ENCODE measurements around the gene UBL7.
A peak's percentile ranks its signal among the peaks of the same experiment; 100 is the strongest.

UBL7 gene

DNA sequence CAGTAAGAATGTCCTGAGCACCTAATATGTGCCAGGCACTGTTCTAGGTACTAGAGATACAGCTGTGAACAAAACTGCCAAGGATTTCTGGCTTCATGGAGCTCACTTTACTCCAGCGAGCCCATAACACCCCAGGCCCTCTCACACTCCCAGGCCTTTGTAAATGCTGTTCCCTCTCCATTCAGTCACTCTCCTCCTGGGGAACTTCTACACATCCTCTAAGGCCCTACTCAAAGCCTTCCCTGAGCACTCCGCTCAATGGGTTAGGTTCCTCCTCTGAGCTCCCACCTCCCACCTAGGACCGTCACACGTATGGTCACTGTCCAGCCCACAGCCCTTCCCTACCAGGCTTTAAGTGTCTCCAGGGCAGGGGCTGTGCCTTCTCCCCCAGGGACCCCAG lies 54.4 kb downstream of the UBL7 start:
- no peak for DNase-seq

DNA sequence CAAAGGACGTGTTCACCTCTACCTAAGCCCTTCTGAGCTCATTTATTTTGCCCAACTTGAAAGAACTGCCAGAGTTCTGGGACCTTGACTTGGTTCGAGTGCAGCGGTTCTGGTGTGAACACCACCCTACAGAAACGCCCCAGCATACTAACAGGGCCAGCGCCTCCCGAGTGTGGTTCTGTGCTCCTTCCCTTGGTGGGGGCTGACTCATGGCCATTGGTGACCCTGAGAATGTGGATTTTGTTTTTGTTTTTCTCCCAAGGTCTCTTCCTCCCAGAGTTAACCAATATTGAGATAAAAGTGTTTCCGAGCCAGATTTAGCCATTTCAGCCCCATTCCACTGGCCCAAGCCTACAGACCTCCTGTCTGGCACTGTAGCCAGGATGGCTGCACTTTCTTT lies 55.1 kb downstream of the UBL7 start:
- no peak for DNase-seq

DNA sequence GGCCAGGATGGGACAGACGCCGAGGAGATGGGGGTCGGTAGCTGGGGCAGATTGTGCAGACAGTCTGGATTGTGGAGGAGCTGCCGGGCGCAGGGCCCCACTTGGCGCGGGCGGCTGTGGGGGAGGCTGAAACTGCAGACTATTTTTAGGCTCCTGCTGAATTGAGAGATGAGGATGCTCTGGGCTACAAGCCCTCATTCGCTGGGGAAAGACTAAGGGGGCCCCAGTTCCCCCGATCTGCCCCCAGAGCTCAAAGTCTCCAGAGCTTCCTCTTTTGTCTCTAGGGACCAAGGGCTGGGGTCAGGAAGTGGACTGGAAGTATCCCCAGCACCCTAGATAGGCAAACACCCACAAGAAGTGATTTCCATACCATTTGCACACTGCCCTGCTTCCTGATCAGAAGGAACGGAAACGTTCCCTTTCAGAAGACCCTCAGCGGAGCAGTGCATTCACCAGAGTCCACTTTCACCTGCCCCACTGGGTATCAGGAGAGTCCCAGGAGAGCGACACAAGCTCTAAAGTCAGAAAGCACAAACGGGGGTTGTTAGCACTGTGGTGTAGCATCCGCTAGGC lies 56.9 kb downstream of the UBL7 start:
- no peak for DNase-seq

DNA sequence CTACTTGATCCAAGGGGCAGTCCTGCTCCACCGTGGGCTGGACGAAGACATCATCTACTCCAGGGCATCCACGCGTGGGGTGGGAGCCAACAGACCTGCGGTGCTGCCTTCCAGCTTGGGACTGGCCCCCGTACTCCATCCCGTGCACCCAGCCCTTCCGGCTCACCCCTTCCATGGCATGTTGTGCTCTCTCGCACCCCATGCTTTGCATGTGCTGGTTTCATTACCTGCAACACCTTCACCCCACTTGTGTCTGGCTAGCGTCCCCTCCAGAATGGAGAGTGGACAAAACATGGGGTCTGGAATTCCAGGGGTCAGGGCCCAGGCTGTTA lies 57.4 kb downstream of the UBL7 start:
- no peak for DNase-seq

DNA sequence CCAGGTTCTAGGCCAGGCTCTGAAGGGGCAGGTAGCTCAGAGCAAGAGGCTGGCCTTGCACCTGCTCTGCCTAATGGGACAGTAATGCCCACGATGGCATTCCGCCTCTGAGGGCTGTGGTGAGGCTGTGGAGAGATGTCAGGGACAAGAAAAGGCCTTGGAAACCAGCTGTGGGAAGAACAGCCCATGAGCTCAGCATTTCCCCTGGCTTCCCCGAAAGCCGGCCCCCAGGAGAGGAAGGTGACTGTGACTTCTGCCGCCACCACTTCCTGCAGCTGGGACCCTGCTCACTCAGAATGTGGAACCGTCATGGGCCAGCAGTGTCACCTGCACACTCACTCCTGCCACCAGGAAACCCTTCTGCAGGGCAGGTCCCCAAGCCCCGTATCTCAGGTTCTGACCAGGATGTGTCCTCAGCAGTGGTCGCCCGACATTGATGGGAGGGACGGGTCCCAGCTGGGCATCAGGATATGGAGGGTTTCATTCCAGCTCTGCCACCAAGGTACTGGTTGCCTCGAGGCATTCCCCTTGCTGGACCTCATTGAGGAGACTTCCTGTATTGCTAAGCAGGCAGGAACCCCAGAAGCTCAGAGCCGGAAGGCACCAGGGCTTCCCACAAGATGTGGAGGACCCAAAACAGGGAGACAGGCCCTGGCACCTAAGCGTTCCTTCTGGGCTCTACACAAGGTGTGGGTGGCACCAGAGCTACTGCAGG lies 57.9 kb downstream of the UBL7 start:
- DNase-seq = peak; percentile 86

DNA sequence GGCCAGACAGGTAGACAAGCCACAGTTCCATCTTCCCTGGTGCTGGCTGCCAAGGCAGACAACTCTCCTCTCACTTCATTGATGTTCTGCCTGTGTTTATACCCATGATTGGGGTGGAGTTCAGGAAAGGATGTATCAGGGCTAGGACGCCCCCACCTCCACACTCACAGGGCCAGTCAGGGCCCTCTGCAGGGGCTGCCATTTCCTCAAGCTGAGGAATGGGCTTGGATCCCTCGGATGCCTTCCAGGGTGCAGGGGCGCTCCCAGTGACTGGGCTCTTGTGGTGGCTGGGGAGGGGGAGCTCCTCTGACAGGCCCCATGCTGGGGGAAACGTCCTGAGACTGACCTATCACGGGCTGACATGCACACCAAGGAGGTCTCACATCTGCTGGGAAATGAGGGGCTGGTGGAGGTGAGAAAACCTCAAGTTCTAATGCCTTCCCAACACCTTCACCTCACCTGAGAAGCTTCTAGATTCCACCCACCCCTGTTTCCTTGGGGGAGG lies 58.6 kb downstream of the UBL7 start:
- DNase-seq = no peak

DNA sequence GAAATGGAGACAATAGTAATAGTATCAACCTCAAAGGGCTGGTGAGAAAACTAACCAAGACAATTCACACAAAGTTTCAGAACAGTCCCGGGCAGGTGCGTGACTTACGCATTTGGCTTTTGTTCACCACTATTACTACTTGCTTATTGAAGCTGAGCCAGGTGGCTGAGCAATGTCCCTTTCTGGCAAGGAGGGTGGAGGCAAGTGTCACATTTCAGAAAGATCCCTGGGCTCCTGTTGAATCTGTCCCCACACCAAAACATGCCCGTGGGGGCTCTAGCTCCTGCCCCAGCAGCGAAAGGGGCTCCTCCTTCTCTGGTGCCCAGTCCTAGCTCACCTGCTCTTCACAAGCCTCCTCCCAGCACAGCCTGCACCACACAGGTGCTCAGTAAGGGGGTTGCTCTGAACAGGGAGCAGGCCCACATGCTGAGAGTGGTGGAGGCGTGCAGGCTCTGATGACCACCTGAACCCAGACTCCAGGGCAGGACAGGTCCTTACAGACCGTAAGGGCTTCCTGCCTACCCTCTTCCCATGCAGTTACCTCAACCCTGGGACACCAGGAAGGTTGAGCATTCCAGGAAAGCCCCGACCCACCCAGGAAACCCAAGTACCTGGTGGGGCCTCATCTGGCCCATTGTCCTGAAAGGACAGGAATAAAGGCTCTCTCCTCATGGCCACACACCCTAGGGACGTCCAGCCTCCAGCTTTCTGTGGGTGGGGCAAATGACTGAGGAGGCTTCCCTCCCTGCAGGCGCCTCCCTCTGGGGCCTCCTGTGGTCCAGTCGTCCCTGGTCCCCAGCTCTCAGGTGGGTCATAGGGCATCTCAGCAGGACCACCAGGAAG lies 59.8 kb downstream of the UBL7 start:
- DNase-seq = peak; percentile 56

DNA sequence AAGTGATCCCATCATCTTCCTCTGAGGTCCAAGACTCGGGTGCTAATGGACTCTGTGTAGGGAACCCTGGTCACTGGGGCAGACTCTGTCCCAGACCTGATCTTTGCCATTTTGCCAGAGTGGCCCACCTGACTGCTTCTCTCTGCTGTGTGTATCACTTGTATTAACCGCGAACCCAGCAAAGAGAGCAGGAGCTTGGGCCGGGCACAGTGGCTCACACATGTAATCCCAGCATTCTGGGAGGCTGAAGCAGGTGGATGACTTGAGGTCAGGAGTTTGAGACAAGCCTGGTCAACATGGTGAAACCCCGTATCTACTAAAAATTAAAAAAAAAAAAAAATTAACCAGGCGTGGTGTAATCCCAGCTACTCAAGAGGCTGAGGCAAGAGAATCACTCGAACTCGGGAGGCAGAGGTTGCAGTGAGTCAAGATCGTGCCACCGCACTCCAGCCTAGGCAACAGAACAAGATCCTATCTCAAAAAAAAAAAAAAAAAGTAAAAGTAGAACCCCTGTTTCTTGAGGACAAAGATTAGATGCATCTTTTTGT lies 60.6 kb downstream of the UBL7 start:
- DNase-seq = peak; percentile 44

DNA sequence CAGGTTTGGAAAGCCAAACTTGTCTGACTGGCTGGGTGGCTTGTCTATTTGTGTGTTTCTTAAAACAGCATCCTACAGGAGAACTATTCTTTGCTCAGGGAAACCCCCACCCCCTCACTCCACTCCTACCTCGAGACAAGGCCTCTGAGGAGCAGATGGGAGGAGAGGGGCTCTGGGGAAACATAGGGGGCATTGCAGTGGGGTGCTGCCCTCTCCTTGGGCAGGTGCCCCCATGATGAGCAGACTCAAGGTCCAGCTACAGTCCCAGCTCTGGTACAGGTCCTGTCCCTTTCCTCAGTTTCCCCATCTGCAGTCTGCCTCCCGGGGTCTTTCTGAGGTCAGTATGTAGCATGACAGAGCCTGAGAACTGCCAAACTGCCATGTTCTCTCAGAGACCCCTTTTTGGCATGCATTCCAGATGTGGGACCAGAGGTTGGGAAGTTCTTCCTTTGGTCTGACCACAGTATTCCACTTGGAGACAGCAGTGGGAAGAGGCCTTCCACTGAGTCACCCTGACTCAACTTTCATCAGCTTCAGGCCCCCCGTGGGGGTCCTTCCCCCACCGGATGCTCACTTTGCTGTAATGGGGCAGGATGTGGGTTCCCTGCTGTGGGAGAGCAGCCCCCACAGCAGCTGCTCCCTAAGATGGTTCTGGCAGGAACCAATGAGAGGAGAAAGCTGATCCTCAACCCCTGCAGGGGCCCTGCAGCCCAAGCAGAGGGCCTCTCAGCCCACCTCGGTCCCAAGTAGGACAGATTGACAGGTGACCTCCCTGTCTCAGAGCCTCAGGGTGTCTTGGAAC lies 61.2 kb downstream of the UBL7 start:
- DNase-seq = peak; percentile 64

DNA sequence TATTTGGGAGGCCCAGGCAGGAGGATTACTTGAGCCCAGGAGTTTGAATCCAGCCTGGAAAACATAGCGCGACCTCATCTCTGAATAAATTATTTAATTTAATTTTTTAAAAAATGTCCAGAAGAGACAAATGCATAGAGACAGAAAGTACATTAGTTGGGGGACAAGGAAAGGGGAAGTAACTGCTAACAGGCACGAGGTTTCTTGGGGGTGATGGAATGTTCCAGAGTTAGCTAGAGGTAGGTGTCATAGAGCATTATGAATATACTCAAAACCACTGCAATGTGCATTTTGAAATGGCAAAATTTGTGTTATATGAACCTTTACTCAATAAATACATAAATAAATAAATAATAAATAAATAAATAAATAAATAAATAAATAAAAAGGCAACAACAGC lies 61.9 kb downstream of the UBL7 start:
- DNase-seq = no peak

DNA sequence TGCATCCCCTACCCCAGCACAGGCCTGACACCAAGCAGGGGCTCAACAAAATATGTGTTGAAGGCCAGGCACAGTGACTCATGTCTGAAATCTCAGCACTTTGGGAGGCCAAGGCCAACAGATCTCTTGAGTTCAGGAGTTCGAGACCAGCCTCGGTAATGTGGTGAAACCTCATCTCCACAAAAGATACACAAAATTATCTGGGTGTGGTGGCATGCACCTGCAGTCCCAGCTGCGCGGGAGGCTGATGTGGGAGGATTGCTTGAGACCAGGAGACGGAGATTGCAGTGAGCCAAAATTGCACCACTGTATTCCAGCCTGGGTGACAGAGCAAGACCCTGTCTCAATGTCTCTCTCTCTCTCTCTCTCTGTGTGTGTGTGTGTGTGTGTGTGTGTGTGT lies 62.8 kb downstream of the UBL7 start:
- no peak for DNase-seq

DNA sequence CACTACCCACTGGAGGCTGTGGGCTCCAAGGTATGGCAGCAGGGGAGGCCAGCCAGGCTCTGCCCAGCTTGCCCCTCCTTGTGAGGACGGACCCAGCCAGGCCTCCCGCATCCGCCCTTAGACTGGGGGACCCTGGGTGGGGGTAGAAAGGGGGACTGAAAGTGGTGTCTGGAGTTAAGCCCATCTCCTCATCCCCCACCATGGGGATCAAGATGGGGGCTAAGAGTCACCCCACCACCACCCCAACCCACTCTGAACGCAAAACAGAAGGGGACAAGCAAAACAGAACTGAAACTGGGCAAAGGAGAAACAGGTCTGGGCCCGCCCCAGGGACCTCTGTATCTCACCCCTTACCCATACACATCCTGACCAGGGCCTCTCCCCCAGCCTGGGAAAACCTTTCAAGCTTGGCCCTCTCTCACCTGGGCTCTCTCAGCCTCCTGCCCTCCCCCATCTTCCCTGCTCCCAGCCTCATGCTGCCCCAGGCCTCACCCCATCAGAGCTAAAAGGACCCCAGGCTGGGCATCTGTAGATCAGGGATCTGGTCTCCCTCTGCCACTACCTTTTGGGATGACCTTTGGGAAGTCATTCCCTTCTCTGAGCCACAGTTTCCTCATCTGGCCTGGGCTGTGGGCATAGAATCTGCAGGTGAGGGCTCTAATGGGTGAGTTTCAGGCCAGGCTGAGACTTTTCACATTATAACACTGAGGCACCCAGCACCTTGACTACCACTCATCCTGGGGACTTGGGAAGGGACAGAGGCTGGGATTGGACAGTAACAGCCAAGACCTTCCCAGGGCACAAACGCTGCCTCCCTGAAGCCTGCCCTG lies 63.5 kb downstream of the UBL7 start:
- DNase-seq = no peak

DNA sequence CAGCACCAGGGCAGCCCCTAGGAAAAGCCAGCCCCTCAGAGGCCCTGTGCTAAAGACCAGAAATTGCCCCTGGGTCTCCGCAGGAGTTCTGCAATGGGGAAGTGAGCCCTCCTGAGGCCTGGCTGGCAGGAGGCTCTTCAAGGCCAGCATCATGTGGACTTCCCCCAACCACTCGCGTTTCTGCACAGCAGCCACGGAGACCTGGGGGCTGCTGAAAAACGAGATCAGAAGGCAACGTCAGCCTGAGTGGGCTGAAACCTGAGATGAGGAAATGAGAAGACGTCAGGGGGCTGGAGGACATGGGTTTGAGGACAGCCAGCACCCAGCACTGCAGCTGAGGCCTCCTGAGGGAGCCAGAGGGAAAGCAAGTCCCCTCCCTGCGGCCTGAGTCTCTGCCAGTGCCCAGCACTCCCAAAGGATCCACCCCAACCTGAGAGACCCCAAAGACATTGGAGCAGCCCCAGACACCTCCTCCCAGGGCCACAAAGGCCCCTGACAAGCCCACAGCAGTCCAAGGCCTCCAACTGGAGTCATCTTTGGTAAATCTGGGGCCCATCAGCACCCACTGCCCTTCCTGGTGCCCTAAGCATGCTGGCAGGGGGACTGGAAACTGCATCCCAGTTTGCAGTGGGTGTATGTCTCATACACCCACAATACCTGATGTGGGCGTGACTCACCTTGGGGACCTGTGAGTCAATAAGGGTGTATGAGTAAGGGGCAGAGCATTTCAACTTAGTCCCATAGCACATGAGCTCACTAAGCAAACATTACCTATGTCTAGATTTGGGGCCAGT lies 64.3 kb downstream of the UBL7 start:
- DNase-seq = peak; percentile 74

DNA sequence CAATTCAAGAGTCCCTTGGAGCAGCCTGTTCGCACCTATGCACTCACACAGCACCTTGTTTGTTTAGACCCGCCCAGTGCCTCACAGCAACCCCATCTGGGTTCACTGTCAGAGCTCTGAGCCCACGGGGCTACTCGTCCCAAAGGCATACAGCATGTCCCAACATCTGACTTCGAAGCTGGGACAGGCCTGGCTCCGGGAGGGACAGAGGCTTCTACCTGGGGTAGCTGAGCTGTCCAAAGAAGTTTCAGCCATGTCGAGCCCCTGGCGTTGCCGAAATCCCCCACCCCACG lies 64.9 kb downstream of the UBL7 start:
- DNase-seq = no peak

All from stimulated activated CD4-positive, alpha-beta T cell treated with anti-CD3 and anti-CD28 coated beads, Interleukin-4, amount 100 ng/mL, for 24 hours (primary cell).